ENCODE measurements around the gene ETDB. TPM values are rescaled to one million over a fixed set of nuclear protein-coding genes. Genes with fewer than 3 reads are reported as not detected.
"Not testable (repeated sequence)": the region's sequence is repeated elsewhere in the genome, so short reads cannot be mapped to it uniquely, and the experiment has no call there.

The ETDB gene
- total RNA-seq (not detected), total RNA-seq (0 reads per million in 29 experiments)
- not detected for total RNA-seq (2013)

DNA sequence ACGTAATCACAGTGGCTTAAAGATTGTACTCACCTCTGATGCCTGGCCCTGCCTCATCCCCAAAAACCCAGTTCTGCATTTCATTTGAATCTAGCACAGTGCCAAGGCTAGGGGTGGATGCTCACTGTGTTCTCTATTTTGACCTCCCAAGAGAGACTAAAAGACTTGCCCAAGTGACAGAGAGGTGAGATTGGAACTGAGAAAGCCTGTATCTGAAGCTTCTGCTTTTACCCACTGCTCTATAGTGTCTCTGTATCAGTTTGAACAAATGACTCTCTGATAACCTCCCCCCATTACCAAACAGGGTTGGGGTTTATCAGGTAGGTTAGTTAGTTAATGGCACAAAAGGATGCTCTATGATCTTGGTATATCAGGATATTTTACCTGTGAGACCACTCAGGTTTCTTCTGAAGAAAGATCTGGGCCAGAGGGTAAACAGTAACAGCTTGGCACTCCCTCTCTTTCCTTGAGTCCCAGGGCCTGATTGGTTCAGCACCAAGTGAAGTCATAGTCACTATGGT, at the start of gene ETDB:
Gene ETDB, minus strand, starts transcription at position 471 of the 521 bp plus-strand sequence. CDS start 1,265 bp downstream, outside the sequence.
- POLR2A ChIA-PET; H3K4me3 ChIP-seq (ENCODE audit: control insufficient read depth in 1 of 2, extremely low read depth in 1 of 2, low read length in 1 of 2); H3K9me3 ChIP-seq; H3K36me3 Mint-ChIP-seq; H3K4me1 Mint-ChIP-seq; H3K4me1 ChIP-seq (ENCODE audit: control insufficient read depth in 1 of 2, extremely low read depth in 1 of 2, insufficient read depth in 2 of 2, low read length in 2 of 2); ATAC-seq (replicated peaks in 1 of 4); DNase-seq; H3K9me3 Mint-ChIP-seq; H3K4me3 Mint-ChIP-seq; H3K27me3 ChIP-seq (replicated peaks in 1 of 2; ENCODE audit: control insufficient read depth in 2 of 2, extremely low read depth in 1 of 2, insufficient read depth in 2 of 2, low read length in 1 of 2); H3K27ac Mint-ChIP-seq; CTCF ChIA-PET; H3K36me3 ChIP-seq (ENCODE audit: control insufficient read depth in 2 of 2, extremely low read depth in 1 of 2, insufficient read depth in 1 of 2, low read length in 1 of 2); H3K27ac ChIP-seq (ENCODE audit: low read length); H3K27me3 Mint-ChIP-seq: not testable (repeated sequence)
- WGBS (ENCODE audit: insufficient coverage): no CpG with 5 or more reads among the region's 1 CpG

DNA sequence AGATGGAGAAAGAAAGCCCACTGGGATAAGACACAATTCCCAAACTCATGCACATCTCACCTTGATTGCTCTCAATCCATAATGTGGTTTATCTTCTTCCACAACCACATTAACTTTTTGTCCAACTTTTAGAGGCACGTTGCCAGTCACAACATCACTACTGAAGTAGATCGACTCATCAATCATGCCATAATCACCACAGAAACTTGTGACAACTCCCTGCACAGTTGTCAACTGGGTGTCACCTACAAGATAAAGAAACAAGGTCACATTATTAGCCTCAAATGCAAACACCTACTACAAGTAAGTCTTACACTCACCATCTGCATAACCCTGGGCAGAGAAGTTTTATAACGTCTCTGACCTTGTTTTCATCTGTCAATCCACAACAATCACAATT, 49.2 kb upstream of the ETDB start:
- H3K27me3 ChIP-seq (replicated peaks in 1 of 2; ENCODE audit: control insufficient read depth in 2 of 2, extremely low read depth in 1 of 2, insufficient read depth in 2 of 2, low read length in 1 of 2); H3K4me1 ChIP-seq (ENCODE audit: control insufficient read depth in 1 of 2, extremely low read depth in 1 of 2, insufficient read depth in 2 of 2, low read length in 2 of 2); H3K36me3 ChIP-seq (ENCODE audit: control insufficient read depth in 2 of 2, extremely low read depth in 1 of 2, insufficient read depth in 1 of 2, low read length in 1 of 2); H3K4me3 ChIP-seq (ENCODE audit: control insufficient read depth in 1 of 2, extremely low read depth in 1 of 2, low read length in 1 of 2); H3K9me3 ChIP-seq; H3K9me3 Mint-ChIP-seq; H3K27ac Mint-ChIP-seq; H3K27ac ChIP-seq (ENCODE audit: low read length); H3K36me3 Mint-ChIP-seq; DNase-seq; H3K4me3 Mint-ChIP-seq; ATAC-seq (replicated peaks in 1 of 4); H3K4me1 Mint-ChIP-seq: not testable (repeated sequence)
- 69% methylated on average over 2 of the region's 3 CpGs for WGBS (ENCODE audit: insufficient coverage)
- H3K27me3 Mint-ChIP-seq: peaks cover 8 to 26% of the 10 kb centered on the region in 2 donors
- POLR2A ChIA-PET: interaction anchor here (0.6 to 0.7 kb wide), 2 partner anchors 252 to 318 kb away, joined by 3 to 6 read pairs; partner anchors contain the start of gene SMIM10L2A (in 1 of the 2)
- CTCF ChIA-PET: interaction anchor here in 1 of 2 donors (0.8 kb wide), 1 partner anchor 510 kb away, joined by 3 read pairs; no protein-coding TSS in a partner anchor

DNA sequence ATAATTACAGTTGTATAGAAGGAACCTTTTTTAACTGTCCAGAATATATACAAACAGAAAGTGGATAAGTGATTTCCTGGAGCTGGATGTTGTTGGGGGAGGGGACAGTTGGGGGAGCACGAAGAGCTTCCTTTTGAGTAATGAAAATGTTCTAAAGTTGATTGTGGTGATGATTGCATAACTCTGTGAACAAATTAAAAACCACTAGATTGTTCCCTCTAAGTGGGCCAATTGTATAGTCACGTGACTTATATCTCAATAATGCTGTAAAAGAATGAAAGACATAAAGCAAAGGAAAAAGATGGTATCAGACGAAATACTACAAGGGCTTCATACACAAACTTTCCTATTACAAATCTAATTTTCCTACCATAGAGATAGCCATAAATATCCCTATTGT, 48.2 kb upstream of the ETDB start:
- DNase-seq: no peak
- Mint-ChIP-seq H3K27me3 (peaks cover 7 to 18% of the 10 kb centered on the region in 2 donors), H3K4me3 (no peak overlapping the region), H3K4me1 (peaks cover 0 to 6% (median 4%) of the 10 kb centered on the region in 3 donors), H3K9me3 (no peaks in the 10 kb centered on the region), H3K27ac (no peak overlapping the region), H3K36me3 (no peaks in the 10 kb centered on the region)
- no peak overlapping the region for H3K27ac ChIP-seq (ENCODE audit: low read length)
- no peaks in the 10 kb centered on the region for H3K9me3 ChIP-seq
- H3K36me3 ChIP-seq (ENCODE audit: control insufficient read depth in 2 of 2, extremely low read depth in 1 of 2, insufficient read depth in 1 of 2, low read length in 1 of 2): no peaks in the 10 kb centered on the region
- POLR2A ChIA-PET: no interaction called here
- ATAC-seq (replicated peaks in 1 of 4): no peak
- no peak overlapping the region for H3K4me3 ChIP-seq (ENCODE audit: control insufficient read depth in 1 of 2, extremely low read depth in 1 of 2, low read length in 1 of 2)
- H3K27me3 ChIP-seq (replicated peaks in 1 of 2; ENCODE audit: control insufficient read depth in 2 of 2, extremely low read depth in 1 of 2, insufficient read depth in 2 of 2, low read length in 1 of 2): no peaks in the 10 kb centered on the region
- no CpG with 5 or more reads among the region's 3 CpGs for WGBS (ENCODE audit: insufficient coverage)
- CTCF ChIA-PET: no interaction called here
- H3K4me1 ChIP-seq (ENCODE audit: control insufficient read depth in 1 of 2, extremely low read depth in 1 of 2, insufficient read depth in 2 of 2, low read length in 2 of 2): no peaks in the 10 kb centered on the region

DNA sequence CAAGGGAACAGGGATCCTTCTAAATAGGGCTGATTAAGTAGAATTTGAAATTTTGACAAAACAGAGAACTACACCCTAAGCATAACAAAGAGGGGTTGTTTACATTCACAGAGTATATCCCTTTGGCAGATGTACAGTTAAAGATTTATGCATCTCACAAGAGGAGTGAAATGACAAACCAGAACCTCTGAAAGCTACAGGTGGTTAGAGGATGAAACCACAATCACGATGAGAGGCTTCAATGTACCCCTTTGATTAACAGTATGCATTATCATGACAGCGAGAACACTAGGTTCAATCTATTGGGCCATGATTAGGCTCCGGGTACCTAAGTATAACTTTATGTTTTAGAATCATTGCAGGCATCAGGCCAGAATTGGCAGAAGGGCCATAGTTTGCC, 34.4 kb upstream of the ETDB start:
- H3K4me3 ChIP-seq (ENCODE audit: control insufficient read depth in 1 of 2, extremely low read depth in 1 of 2, low read length in 1 of 2); H3K4me1 Mint-ChIP-seq; ATAC-seq (replicated peaks in 1 of 4); CTCF ChIA-PET; H3K27ac ChIP-seq (ENCODE audit: low read length); H3K27ac Mint-ChIP-seq; H3K27me3 Mint-ChIP-seq; POLR2A ChIA-PET; H3K9me3 Mint-ChIP-seq; H3K4me1 ChIP-seq (ENCODE audit: control insufficient read depth in 1 of 2, extremely low read depth in 1 of 2, insufficient read depth in 2 of 2, low read length in 2 of 2); H3K36me3 ChIP-seq (ENCODE audit: control insufficient read depth in 2 of 2, extremely low read depth in 1 of 2, insufficient read depth in 1 of 2, low read length in 1 of 2); H3K9me3 ChIP-seq; DNase-seq; H3K36me3 Mint-ChIP-seq; H3K4me3 Mint-ChIP-seq; H3K27me3 ChIP-seq (replicated peaks in 1 of 2; ENCODE audit: control insufficient read depth in 2 of 2, extremely low read depth in 1 of 2, insufficient read depth in 2 of 2, low read length in 1 of 2): not testable (repeated sequence)
- no CpG with 5 or more reads among the region's 3 CpGs for WGBS (ENCODE audit: insufficient coverage)

DNA sequence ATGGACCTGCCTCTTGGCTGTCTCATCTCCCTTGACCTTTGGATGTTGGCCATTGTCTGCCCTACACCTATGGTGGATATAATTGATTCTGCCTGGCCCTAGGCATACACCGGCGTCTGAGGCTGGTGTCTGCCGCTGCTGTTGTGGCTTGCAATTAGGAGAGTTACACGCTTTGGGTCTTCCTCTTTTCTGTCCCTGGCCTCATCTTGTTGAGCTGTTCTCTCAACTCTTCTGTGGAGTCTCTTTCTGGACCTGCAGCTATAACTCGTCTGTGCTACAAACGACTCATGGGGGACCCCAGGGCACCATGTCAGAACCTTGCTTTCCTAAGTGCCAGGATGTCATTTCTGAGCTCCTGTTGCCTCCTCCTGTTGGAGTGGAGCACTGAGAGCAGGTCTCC, 5.8 kb upstream of the ETDB start:
- H3K4me3 Mint-ChIP-seq; POLR2A ChIA-PET; H3K36me3 Mint-ChIP-seq; CTCF ChIA-PET; H3K4me3 ChIP-seq (ENCODE audit: control insufficient read depth in 1 of 2, extremely low read depth in 1 of 2, low read length in 1 of 2); H3K9me3 Mint-ChIP-seq; H3K27ac ChIP-seq (ENCODE audit: low read length); H3K27ac Mint-ChIP-seq; ATAC-seq (replicated peaks in 1 of 4); H3K36me3 ChIP-seq (ENCODE audit: control insufficient read depth in 2 of 2, extremely low read depth in 1 of 2, insufficient read depth in 1 of 2, low read length in 1 of 2); H3K4me1 ChIP-seq (ENCODE audit: control insufficient read depth in 1 of 2, extremely low read depth in 1 of 2, insufficient read depth in 2 of 2, low read length in 2 of 2); H3K4me1 Mint-ChIP-seq; H3K9me3 ChIP-seq; H3K27me3 Mint-ChIP-seq; DNase-seq; H3K27me3 ChIP-seq (replicated peaks in 1 of 2; ENCODE audit: control insufficient read depth in 2 of 2, extremely low read depth in 1 of 2, insufficient read depth in 2 of 2, low read length in 1 of 2): not testable (repeated sequence)
- WGBS (ENCODE audit: insufficient coverage): no CpG with 5 or more reads among the region's 6 CpGs

DNA sequence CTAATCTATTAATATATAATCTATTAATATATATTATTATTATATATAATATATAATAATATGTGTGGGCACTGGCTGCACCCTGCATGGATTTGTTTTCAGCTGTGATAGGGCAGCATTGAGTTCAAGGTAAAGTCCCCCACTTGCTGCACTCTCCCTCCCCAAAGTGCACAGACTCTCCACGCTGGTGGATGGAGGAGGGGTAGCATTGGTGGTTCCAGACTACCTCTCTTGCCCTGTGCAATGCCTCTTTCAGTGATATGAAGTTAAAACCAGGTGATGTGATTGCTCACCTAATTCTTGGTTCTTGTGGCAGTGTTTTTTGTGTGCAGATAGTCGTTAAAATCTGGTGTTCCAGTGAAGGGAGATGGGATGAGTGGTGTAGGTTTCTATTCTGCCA, 4.3 kb downstream of the ETDB start:
- H3K36me3 ChIP-seq (ENCODE audit: control insufficient read depth in 2 of 2, extremely low read depth in 1 of 2, insufficient read depth in 1 of 2, low read length in 1 of 2); CTCF ChIA-PET; H3K4me1 ChIP-seq (ENCODE audit: control insufficient read depth in 1 of 2, extremely low read depth in 1 of 2, insufficient read depth in 2 of 2, low read length in 2 of 2); ATAC-seq (replicated peaks in 1 of 4); H3K27ac ChIP-seq (ENCODE audit: low read length); H3K27me3 ChIP-seq (replicated peaks in 1 of 2; ENCODE audit: control insufficient read depth in 2 of 2, extremely low read depth in 1 of 2, insufficient read depth in 2 of 2, low read length in 1 of 2); H3K27ac Mint-ChIP-seq; H3K9me3 ChIP-seq; H3K9me3 Mint-ChIP-seq; POLR2A ChIA-PET; H3K36me3 Mint-ChIP-seq; DNase-seq; H3K4me3 Mint-ChIP-seq; H3K4me1 Mint-ChIP-seq; H3K4me3 ChIP-seq (ENCODE audit: control insufficient read depth in 1 of 2, extremely low read depth in 1 of 2, low read length in 1 of 2): not testable (repeated sequence)
- WGBS (ENCODE audit: insufficient coverage): no CpG with 5 or more reads among the region's 2 CpGs
- H3K27me3 Mint-ChIP-seq: peaks cover 5 to 12% of the 10 kb centered on the region in 2 donors

DNA sequence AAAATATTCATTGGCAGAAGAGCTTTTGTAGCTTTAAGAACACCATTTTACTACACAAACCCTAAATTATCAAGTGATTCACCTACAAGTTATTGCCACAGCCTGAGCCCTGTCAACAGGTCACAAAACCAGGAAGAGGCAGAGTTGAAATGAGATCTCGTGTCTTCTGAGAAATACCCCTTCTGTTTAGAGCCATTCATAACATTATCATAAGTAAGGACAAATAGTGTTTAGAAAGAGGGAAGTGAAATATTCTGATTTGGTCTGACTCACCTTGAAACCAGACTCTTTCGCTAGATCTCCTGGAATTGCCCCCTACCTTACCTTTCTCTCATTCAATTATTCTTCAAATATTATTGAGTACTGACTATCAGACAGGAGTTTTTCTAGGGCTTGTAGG, 5.9 kb downstream of the ETDB start:
- no peak for ATAC-seq (replicated peaks in 1 of 4)
- Mint-ChIP-seq H3K4me1 (no peaks in the 10 kb centered on the region), H3K4me3 (no peak overlapping the region), H3K27ac (no peak overlapping the region), H3K9me3 (no peaks in the 10 kb centered on the region), H3K36me3 (no peaks in the 10 kb centered on the region), H3K27me3 (peaks cover 5 to 20% of the 10 kb centered on the region in 2 donors)
- CTCF ChIA-PET: no interaction called here
- Histone ChIP-seq H3K9me3 (no peaks in the 10 kb centered on the region), H3K4me3 (ENCODE audit: control insufficient read depth in 1 of 2, extremely low read depth in 1 of 2, low read length in 1 of 2) (no peak overlapping the region), H3K4me1 (ENCODE audit: control insufficient read depth in 1 of 2, extremely low read depth in 1 of 2, insufficient read depth in 2 of 2, low read length in 2 of 2) (no peaks in the 10 kb centered on the region), H3K27ac (ENCODE audit: low read length) (no peak overlapping the region), H3K36me3 (ENCODE audit: control insufficient read depth in 2 of 2, extremely low read depth in 1 of 2, insufficient read depth in 1 of 2, low read length in 1 of 2) (no peaks in the 10 kb centered on the region), H3K27me3 (replicated peaks in 1 of 2; ENCODE audit: control insufficient read depth in 2 of 2, extremely low read depth in 1 of 2, insufficient read depth in 2 of 2, low read length in 1 of 2) (peaks cover 0 to 7% of the 10 kb centered on the region in 2 experiments)
- POLR2A ChIA-PET: no interaction called here
- DNase-seq: no peak
- no CpG with 5 or more reads among the region's 2 CpGs for WGBS (ENCODE audit: insufficient coverage)

All from T-cell (primary cell).